ENCODE measurements around the gene EXOC4.
"Not testable (repeated sequence)": the region's sequence is repeated elsewhere in the genome, so short reads cannot be mapped to it uniquely, and the experiment has no call there.

Gene EXOC4

DNA sequence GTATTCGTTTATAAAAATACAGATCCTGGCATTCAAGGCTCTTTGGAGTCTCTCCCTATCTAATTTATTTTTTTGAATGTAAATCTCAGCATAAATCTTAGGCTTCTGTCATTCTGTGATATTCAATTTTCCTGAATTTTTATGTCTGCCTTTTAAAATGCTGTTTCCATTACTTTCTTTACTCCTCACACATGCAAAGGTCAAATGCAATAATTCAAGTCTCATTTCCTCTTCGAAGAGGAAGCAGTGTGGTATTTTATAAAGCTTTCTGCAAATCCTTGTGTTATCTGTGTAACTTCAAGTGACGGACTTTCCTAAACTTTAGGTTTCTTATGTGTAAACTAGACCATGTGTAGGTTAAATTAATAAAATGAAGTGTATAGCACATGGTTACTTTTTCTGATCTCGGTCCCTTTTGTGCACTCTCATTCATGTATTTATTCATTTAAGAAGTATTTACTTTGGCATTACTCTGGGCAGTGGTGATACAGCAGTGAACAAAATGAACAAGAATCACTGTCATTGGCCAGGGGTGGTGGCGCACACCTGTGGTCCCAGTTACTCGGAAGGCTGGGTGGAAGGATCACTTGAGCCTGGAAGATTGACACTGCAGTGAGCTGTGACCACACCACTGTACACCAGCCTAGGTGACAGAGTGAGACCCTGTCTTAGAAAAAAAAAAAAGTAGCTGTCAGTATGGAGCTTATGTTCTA is 332.2 kb downstream of the EXOC4 start:
- no peak for DNase-seq

GRCh38 chr7:133586253-133586652 is 333.4 kb downstream of the EXOC4 start:
- DNase-seq = no peak

- DNase-seq = no peak
These were observed 335.0 kb downstream of the EXOC4 start for GRCh38 chr7:133587903-133588302.

DNA sequence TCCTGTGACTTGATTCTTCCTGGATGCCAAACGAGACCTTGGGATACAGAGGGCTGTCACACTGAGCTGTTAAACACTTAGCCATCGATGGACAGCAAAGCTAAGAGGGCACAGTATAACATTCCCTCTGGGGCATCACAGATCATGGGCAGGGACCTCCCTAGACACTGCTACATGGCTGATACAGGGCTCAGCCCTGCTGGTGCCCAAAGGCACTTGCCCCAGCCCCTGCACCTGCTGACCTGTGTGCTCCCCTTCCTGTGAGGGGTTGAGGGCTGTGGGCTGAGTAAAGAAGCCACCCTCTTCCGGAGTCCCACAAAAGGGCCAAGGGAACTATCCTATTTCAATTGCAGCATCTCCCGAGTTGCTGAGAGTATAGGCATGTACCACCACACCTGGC is 337.9 kb downstream of the EXOC4 start:
- DNase-seq = no peak

GRCh38 chr7:133591704-133592340 is 338.9 kb downstream of the EXOC4 start:
- peak; percentile 14 for DNase-seq

DNA sequence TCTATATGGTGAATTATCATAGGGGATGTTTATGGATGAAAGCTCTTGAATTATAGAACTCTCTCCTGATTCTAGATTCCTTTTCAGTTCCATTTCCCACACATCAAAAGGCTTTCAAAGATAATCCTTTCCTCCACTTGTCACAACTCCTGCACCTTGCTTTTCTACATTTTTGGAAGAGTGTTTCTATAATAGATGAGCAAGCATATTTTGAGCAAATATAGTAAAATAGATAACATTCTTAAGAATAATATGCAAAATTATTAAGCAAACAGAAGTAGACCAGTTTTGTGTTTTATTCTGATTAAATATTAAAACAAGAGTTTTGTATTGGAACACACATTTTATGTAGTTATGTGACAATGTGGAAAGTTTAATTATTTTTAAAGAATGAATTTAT is 340.7 kb downstream of the EXOC4 start:
- no peak for DNase-seq

DNA sequence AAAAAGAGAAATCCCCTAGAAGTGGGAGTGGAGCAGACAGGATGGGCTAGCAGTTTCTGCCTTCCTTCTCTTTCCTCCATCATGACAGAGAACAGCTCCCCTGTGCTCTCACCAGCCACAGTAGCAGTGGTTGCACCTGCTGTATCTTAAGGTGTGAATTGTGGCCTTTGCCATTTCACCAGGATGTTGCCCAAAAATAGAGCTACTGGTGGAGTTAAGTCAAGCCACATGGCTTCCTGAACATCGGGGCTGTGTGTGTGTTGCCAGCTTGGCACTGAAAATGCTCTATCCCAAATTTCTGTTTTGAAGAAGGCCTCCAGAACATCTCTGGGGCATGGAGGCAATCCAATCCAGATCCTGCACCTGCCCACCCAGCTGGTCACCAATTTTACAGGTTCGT is 348.7 kb downstream of the EXOC4 start:
- DNase-seq = no peak

GRCh38 chr7:133602291-133602690 is 349.4 kb downstream of the EXOC4 start:
- no peak for DNase-seq

DNA sequence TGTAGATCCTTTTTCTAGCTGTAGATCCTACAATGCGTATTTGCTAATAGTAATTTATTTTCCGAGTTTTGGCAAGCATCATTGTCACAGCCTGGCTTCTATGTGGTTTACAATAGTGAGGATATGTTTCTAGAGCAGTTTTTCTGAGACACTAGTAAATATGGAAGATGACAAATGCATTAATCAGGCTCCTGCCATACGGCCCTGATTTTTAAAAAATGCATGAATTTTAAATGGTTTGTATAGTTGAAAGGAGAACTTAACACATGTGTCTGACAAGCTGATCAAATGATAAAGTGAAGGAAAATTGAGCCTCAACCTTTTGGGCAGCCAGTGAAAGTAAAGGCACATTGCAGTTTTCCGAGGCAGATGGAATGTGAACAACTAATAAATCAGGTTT is 354.1 kb downstream of the EXOC4 start:
- no peak for DNase-seq

GRCh38 chr7:133609806-133610205 is 356.9 kb downstream of the EXOC4 start:
- DNase-seq = no peak

- no peak for DNase-seq
These were observed 359.1 kb downstream of the EXOC4 start for GRCh38 chr7:133611955-133612354.

GRCh38 chr7:133613250-133613790 is 360.4 kb downstream of the EXOC4 start:
- no peak for DNase-seq

DNA sequence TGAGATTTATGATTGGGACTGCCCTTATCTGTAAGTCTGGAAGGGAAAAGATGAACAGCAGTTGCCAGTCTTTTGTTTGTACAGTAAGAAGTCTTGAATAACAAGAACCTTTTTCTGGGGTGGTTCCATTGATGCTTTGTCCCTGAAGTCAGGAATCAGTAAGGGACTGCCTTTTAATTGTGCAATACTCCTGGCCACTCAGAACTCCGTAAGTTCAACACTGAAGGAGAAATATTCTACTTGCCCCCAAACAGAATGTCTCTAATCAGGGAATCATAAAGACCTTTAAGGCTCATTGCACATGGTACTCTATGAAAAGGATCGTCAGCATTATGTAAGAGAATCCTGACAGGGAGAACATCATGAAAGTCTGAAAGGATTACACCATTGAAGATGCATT is 361.4 kb downstream of the EXOC4 start:
- DNase-seq = no peak

DNA sequence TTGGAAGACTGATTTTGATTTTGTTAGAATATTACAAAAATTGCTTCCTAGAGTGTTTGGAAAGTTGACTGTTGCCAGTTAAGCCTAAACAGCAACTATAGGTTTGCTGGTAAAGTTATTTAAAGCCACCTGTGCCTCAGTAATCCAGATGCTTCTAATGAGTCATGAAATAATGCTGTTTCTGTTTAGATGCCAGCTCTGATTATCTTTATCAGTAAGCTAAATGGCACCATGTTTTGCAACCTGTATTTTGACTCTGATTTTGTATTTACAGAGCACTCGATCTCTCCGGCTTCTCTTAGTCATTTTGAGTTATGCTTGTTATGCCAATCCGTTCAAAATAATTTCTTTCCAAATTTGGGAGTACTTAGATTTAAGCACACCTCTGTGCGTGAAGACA is 366.1 kb downstream of the EXOC4 start:
- no peak for DNase-seq

DNA sequence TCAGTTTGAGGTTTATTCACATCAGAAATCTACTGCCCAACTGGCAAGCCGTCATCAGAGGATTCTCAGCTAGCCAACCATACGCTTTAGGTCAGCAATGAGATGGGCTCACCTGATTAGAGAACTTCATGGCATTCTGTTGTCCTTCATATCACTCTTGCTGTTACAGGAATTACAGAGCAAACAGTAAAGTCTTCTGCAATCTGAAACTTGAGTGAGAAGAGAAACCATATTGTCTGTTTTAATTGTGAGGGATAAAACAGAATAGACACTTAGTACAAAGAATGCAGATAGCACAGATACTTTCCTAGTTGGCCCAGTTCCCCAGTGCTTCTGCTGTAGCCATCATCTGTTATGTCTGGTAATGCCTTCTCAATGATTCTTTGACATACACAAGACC is 366.6 kb downstream of the EXOC4 start:
- no peak for DNase-seq

DNA sequence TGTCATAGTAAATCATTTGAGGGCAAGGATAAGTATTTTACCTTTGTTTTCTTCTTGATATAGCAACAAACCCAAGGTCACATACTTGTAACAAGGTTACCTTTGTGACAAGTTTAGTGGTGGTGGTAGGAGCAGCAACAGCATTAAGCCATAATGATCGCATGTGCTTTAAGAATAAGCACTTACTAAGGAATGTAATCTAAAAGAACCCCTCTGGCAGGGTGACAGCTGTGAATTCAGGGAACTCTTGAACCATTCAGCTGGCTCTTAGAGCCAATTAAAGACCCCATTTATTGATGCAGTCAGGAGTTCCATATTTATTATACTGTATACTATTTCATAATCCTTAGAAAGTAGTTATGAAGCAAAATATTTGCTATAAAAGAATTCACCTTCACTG is 370.8 kb downstream of the EXOC4 start:
- DNase-seq = peak; percentile 28

GRCh38 chr7:133625046-133625445 is 372.2 kb downstream of the EXOC4 start:
- DNase-seq = no peak

GRCh38 chr7:133629701-133630100 is 376.8 kb downstream of the EXOC4 start:
- no peak for DNase-seq

DNA sequence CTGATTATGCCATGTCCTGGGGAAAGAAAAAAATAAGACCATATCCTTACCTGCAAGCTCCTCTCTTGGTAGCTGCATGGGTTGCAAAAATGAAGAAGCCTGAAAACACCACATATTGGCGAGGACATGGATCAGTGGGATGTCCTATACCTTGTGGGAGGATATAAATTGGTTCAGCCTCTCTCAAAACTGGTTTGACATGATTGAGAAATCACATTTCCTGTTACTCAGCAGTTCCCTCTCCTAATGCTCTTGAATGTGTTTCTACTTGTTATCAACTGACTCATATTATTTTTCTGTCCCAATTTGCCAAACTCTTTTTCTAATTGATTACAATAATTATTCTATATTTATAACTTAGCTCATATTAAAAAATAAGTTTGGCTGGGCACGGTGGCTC is 380.2 kb downstream of the EXOC4 start:
- DNase-seq = no peak

GRCh38 chr7:133635541-133635940 is 382.7 kb downstream of the EXOC4 start:
- no peak for DNase-seq

GRCh38 chr7:133638857-133639256 is 386.0 kb downstream of the EXOC4 start:
- DNase-seq = no peak

DNA sequence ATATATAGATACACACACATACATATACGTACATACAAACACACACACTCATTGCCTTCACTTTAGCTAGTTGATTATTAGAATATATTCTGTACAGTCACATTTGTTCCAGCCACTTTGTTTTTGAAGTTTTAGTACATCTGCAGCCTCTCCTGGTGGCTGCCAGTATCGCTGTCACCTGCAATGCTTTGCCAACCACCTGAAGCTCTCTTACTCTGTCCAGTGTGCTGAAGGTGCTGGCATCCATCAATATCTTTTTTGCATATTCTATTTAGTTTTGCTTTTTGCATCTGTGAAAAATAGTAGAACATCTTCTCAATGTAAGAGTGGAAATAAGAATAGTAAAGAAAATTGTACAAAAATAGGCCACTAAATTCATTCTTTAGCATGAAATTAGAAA is 388.6 kb downstream of the EXOC4 start:
- DNase-seq = no peak

DNA sequence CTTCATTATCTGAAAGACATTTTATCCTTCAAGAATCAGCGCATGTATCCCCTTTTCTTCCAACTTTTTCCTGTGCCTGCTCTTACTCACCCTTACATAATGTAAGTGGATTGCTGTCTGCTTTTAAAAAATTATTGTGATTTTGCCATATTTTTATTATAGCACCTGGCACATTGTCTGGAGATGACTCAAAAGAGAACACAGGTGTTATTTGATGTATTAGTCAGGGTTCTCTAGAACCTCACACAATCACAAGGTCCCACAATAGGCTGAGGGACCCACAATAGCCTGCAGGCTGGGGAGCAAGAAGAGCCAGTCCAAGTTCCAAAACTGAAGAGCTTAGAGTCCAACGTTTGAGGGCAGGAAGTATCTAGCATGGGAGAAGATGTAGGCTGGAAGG is 390.0 kb downstream of the EXOC4 start:
- no peak for DNase-seq

GRCh38 chr7:133643652-133644051 is 390.8 kb downstream of the EXOC4 start:
- DNase-seq = not testable (repeated sequence)

Data from DMS79 treated with DMSO at 0.1 percent for 48 hours (cell line).